GM12878 (cell line): Measurements from ENCODE around the gene PGGT1B. TPM values are rescaled to one million over a fixed set of nuclear protein-coding genes. Genes with fewer than 3 reads are reported as not detected.

Experiments used
- ATAC-seq: fragments of 200-7000 bp; cut with Tn5 transposase; 3 replicates; pipeline ENCODE4 v1.9.1; 2020; ENCODE audit warnings: mild to moderate bottlenecking, moderate library complexity
- BruUV-seq: library from RNA; stranded (reverse); fragments of 400-500 nt; replicated peaks from 2 replicates; lab custom pipeline; 2021; lab: Mats Ljungman, UMichigan
- CTCF ChIA-PET: fragments of 300-600 bp; sonication (Branson Sonifier 250); formaldehyde crosslinking; extraction: SDS; loops from one replicate; lab custom pipeline; 2021; ENCODE audit warnings: inconsistent platforms; lab: Yijun Ruan, JAX
- POLR2A ChIA-PET: fragments of 350-600 bp; formaldehyde crosslinking; extraction: SDS; loops from one replicate; lab custom pipeline; 2021; ENCODE audit warnings: inconsistent platforms; lab: Charles Lee
- RAD21 ChIA-PET: fragments of 300-600 bp; sonication (Branson Sonifier 250); formaldehyde crosslinking; loops from one replicate; lab custom pipeline; 2023; ENCODE audit warnings: antibody characterized with exemption; ENCODE audit not compliant: unreplicated experiment; lab: Charles Lee
- SMC1A ChIA-PET: fragments of 300-600 bp; sonication (Branson Sonifier 250); formaldehyde crosslinking; loops from one replicate; lab custom pipeline; 2023; ENCODE audit not compliant: unreplicated experiment, uncharacterized antibody; lab: Charles Lee
- DNase-seq: peaks from one replicate; pipeline ENCODE4 v3.0.0-alpha.2; 2011; ENCODE audit warnings: low read depth, low spot score
- FAIRE-seq: peaks from 3 replicates; lab custom pipeline; 2011; peaks lifted over from hg19 to GRCh38; lab: Jason Lieb, UNC
- H2AFZ ChIP-seq: 2 replicates; pipeline ENCODE4 v1.6.0; 2011; ENCODE audit warnings: low read depth, low read length, control low read depth; ENCODE audit not compliant: control insufficient read depth
- H3K27ac ChIP-seq: 2 replicates; pipeline ENCODE4 v1.5.1; 2011; ENCODE audit warnings: control low read depth; ENCODE audit not compliant: control insufficient read depth, insufficient read depth
- H3K27me3 ChIP-seq, 2 experiments: replicated peaks in 1 of 2; 2 replicates each; pipeline versions ENCODE4 v1.6.0 to v1.6.1; 2011; ENCODE audit warnings: low read length in 1 of 2; ENCODE audit not compliant: control insufficient read depth in 2 of 2, insufficient read depth in 2 of 2
- H3K36me3 ChIP-seq, 2 experiments: 2 replicates each; pipeline ENCODE4 v1.5.1; 2011; ENCODE audit warnings: low read length in 1 of 2; ENCODE audit not compliant: control insufficient read depth in 2 of 2, insufficient read depth in 2 of 2
- H3K4me1 ChIP-seq: 2 replicates; pipeline ENCODE4 v1.6.1; 2011; ENCODE audit warnings: mild to moderate bottlenecking, low read length, moderate library complexity, mixed read lengths; ENCODE audit not compliant: control insufficient read depth, insufficient read depth
- H3K4me2 ChIP-seq: 2 replicates; pipeline ENCODE4 v1.6.0; 2011; ENCODE audit warnings: control low read depth; ENCODE audit not compliant: control insufficient read depth, insufficient read depth
- H3K4me3 ChIP-seq: fragments of 200-600 bp; sonication (generic); 2 replicates; pipeline ENCODE4 v1.5.1; 2016
- H3K79me2 ChIP-seq: 2 replicates; pipeline ENCODE4 v1.6.0; 2011; ENCODE audit warnings: low read length; ENCODE audit not compliant: control insufficient read depth, insufficient read depth
- H3K9ac ChIP-seq: 2 replicates; pipeline ENCODE4 v1.8.0; 2011; ENCODE audit warnings: low read length, control low read depth, mixed read lengths; ENCODE audit not compliant: control insufficient read depth, insufficient read depth
- H3K9me3 ChIP-seq: replicated peaks from 3 replicates; pipeline ENCODE4 v1.5.1; 2011; ENCODE audit warnings: mild to moderate bottlenecking, low read length; ENCODE audit not compliant: control insufficient read depth, insufficient read depth
- H4K20me1 ChIP-seq: 2 replicates; pipeline ENCODE4 v1.6.0; 2011; ENCODE audit not compliant: control insufficient read depth, insufficient read depth
- BHLHE40 ChIP-seq, 2 experiments: fragments of 450-650 bp in 1 of 2; IDR thresholded peaks; 2 replicates each; pipeline ENCODE4 v1.6.1; 2011 to 2017; ENCODE audit warnings: low read depth in 2 of 2, borderline replicate concordance in 1 of 2, improper control_type of control experiment in 1 of 2, low read length in 1 of 2, mild to moderate bottlenecking in 1 of 2
- CHD1 ChIP-seq: IDR thresholded peaks from 2 replicates; pipeline ENCODE4 v1.6.1; 2012; ENCODE audit warnings: low read depth, low read length, improper control_type of control experiment
- GATAD2B ChIP-seq: fragments of 450-650 bp; conservative IDR thresholded peaks from 2 replicates; pipeline ENCODE4 v1.6.1; 2017; ENCODE audit warnings: low read depth, mild to moderate bottlenecking, moderate library complexity
- HCFC1 ChIP-seq: fragments of 150-350 bp; IDR thresholded peaks from 2 replicates; pipeline ENCODE4 v1.6.1; 2014; ENCODE audit warnings: low read length
- IRF4 ChIP-seq: IDR thresholded peaks from 2 replicates; pipeline ENCODE4 v1.6.1; 2011; ENCODE audit warnings: low read depth, low read length
- MYB ChIP-seq: fragments of 150-350 bp; IDR thresholded peaks from 2 replicates; pipeline ENCODE4 v1.6.1; 2014; ENCODE audit warnings: mild to moderate bottlenecking, low read depth, low read length, borderline replicate concordance
- NFYA ChIP-seq: IDR thresholded peaks from 2 replicates; pipeline ENCODE4 v1.6.1; 2011; ENCODE audit warnings: low read depth, mild to moderate bottlenecking, low read length, improper control_type of control experiment, borderline replicate concordance
- NKRF ChIP-seq: fragments of 450-650 bp; conservative IDR thresholded peaks from 2 replicates; pipeline ENCODE4 v1.6.1; 2017; ENCODE audit warnings: mild to moderate bottlenecking, moderate library complexity
- POLR2AphosphoS2 ChIP-seq: IDR thresholded peaks from 2 replicates; pipeline ENCODE4 v1.6.1; 2011; ENCODE audit warnings: low read depth, mild to moderate bottlenecking, low read length, improper control_type of control experiment, moderate library complexity
- SP1 ChIP-seq: IDR thresholded peaks from one replicate; pipeline ENCODE4 v1.6.1; 2011; ENCODE audit warnings: low read depth, low read length
- SPI1 ChIP-seq: IDR thresholded peaks from 2 replicates; pipeline ENCODE4 v1.6.1; 2011; ENCODE audit warnings: low read depth, mild to moderate bottlenecking, low read length, moderate library complexity, borderline replicate concordance; ENCODE audit not compliant: insufficient read depth
- TCF3 ChIP-seq: IDR thresholded peaks from 2 replicates; pipeline ENCODE4 v1.6.1; 2012; ENCODE audit warnings: low read depth, mild to moderate bottlenecking, low read length, borderline replicate concordance; ENCODE audit not compliant: insufficient read depth
- YY1 ChIP-seq: IDR thresholded peaks from 2 replicates; pipeline ENCODE4 v1.6.1; 2011; ENCODE audit warnings: low read depth, mild to moderate bottlenecking, low read length
- ZBTB33 ChIP-seq: fragments of 450-650 bp; IDR thresholded peaks from 2 replicates; pipeline ENCODE4 v1.6.1; 2017; ENCODE audit warnings: mild to moderate bottlenecking
- ZBTB40 ChIP-seq: fragments of 450-650 bp; IDR thresholded peaks from 2 replicates; pipeline ENCODE4 v1.6.1; 2016; ENCODE audit warnings: mild to moderate bottlenecking, moderate library complexity, borderline replicate concordance
- WGBS: methylation state at CpG from one replicate; pipeline ENCODE4 v1.1.6; 2016; ENCODE audit warnings: low lambda C conversion rate; ENCODE audit not compliant: insufficient replicate concordance, insufficient coverage; ENCODE audit errors: missing lambda C conversion rate; 5-methylcytosine and 5-hydroxymethylcytosine counted together
- in situ Hi-C: fragments of 300-500 bp; cut with MboI; formaldehyde crosslinking; loops from 9 replicates; pipeline ENCODE4 v1.14.3; 2018; ENCODE audit warnings: mixed read lengths
- intact Hi-C: fragments of 100-400 bp; cut with micrococcal nuclease; formaldehyde crosslinking; loops from one replicate; pipeline ENCODE4 v1.14.2; 2022; ENCODE audit not compliant: unreplicated experiment
- polyA plus RNA-seq, 11 experiments: library from polyadenylated mRNA; depleted of rRNA in 4 of 11; unstranded in 6 of 11; stranded (reverse) in 5 of 11; fragments of >200 nt; fragmentation: Nextera tagmentation in 4 of 11; fragmentation: Illumina TruSeq in 1 of 11; extraction: Ambion mirVana in 4 of 11; extraction: Trizol in 1 of 11; gene quantifications; 1 replicate in 1 of 11; 2 replicates in 10 of 11; pipeline versions ENCODE4 v1.2.1 to v1.2.3, GENCODE V29; 2011 to 2016; ENCODE audit warnings: inconsistent platforms in 2 of 11, missing spikeins in 2 of 11, low read depth in 1 of 11
- total RNA-seq, 4 experiments: library from RNA; depleted of rRNA in 3 of 4; stranded (reverse); fragments of >200 nt in 3 of 4; fragmentation: Illumina TruSeq in 1 of 4; extraction: Trizol in 1 of 4; gene quantifications; 2 replicates each; pipeline versions ENCODE4 v1.2.1 to v1.2.3, GENCODE V29; 2013 to 2021

Gene PGGT1B
- total and polyA plus RNA-seq, 10 of the 15 experiments (the other 5 are each of a cell fraction or from before 2014, with no cell fraction given): 5.0 to 38.4 (median 13.9) TPM

GRCh38 chr5:115295777-115296123 is 33.1 kb upstream of the PGGT1B start:
- Histone ChIP-seq H3K4me2 (peak overlapping the region; percentile 57), H3K27me3 (no peaks in the 10 kb centered on the region; a peak in 2 of 4 replicates), H3K9me3 (no peaks in the 10 kb centered on the region; the same call in 1 of the 3 replicates), H2AFZ (peak overlapping the region; percentile 77), H3K79me2 (no peaks in the 10 kb centered on the region), H3K4me3 (peak overlapping the region; percentile 76), H3K4me1 (no peaks in the 10 kb centered on the region), H3K27ac (no peak overlapping the region), H3K9ac (no peak overlapping the region; the same call in 1 of the 2 replicates), H3K36me3 (no peaks in the 10 kb centered on the region), H4K20me1 (no peaks in the 10 kb centered on the region)
- intact Hi-C loops: no loop called here
- WGBS: 57% methylated on average over 11 of the region's 11 CpGs
- no TSS peak for BruUV-seq
- CTCF ChIA-PET: interaction anchor here (0.7 to 4.5 kb wide), 2 partner anchors 13 to 198 kb away, joined by 3 to 24 read pairs; no protein-coding TSS in a partner anchor
- DNase-seq (no peak), ATAC-seq (peak; percentile 49), FAIRE-seq (peak; percentile 49)
- RAD21 ChIA-PET: interaction anchor here (0.7 to 1.1 kb wide), 2 partner anchors 9 to 24 kb away, joined by 3 read pairs; no protein-coding TSS in a partner anchor
- SMC1A ChIA-PET: interaction anchor here (0.9 to 1.1 kb wide), 2 partner anchors 9 to 22 kb away, joined by 3 read pairs; no protein-coding TSS in a partner anchor
- in situ Hi-C loops: no loop called here
- POLR2A ChIA-PET: no interaction called here
- TF ChIP-seq GATAD2B (no peak), ZBTB40 (no peak), HCFC1 (no peak), NKRF (no peak), SPI1 (no peak), TCF3 (no peak), IRF4 (no peak), NFYA (no peak), ZBTB33 (no peak), MYB (no peak), BHLHE40 (IDR thresholded peaks at IDR 0.05; ENCODE audit: borderline replicate concordance in 1 of 2, low read depth in 2 of 2, low read length in 1 of 2) (no peak), SP1 (no peak), CHD1 (no peak), POLR2AphosphoS2 (no peak), YY1 (no peak)
